GM12872 (cell line): ENCODE data around the gene SRCIN1.

Experiments used
- TF ChIP-seq, protein P1 (sequence below): IDR thresholded peaks from 3 replicates; pipeline ENCODE4 v1.5.1; 2011; ENCODE audit warnings: low read depth, mild to moderate bottlenecking, low read length, moderate library complexity; ENCODE audit not compliant: insufficient read depth

The SRCIN1 gene

GRCh38 chr17:38598995-38599394 is 6.8 kb downstream of the SRCIN1 start:
- TF ChIP-seq, protein P1, sequence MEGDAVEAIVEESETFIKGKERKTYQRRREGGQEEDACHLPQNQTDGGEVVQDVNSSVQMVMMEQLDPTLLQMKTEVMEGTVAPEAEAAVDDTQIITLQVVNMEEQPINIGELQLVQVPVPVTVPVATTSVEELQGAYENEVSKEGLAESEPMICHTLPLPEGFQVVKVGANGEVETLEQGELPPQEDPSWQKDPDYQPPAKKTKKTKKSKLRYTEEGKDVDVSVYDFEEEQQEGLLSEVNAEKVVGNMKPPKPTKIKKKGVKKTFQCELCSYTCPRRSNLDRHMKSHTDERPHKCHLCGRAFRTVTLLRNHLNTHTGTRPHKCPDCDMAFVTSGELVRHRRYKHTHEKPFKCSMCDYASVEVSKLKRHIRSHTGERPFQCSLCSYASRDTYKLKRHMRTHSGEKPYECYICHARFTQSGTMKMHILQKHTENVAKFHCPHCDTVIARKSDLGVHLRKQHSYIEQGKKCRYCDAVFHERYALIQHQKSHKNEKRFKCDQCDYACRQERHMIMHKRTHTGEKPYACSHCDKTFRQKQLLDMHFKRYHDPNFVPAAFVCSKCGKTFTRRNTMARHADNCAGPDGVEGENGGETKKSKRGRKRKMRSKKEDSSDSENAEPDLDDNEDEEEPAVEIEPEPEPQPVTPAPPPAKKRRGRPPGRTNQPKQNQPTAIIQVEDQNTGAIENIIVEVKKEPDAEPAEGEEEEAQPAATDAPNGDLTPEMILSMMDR, result no peak

- TF ChIP-seq, protein P1, result no peak
Observed at GRCh38 chr17:38598536-38598935, 7.2 kb downstream of the SRCIN1 start.

- TF ChIP-seq, protein P1, result no peak
Observed at GRCh38 chr17:38597375-38597774, 8.4 kb downstream of the SRCIN1 start.

GRCh38 chr17:38596651-38597050 is 9.1 kb downstream of the SRCIN1 start:
- TF ChIP-seq, protein P1, result no peak

- TF ChIP-seq, protein P1, result no peak
Observed at GRCh38 chr17:38595892-38596291, 9.9 kb downstream of the SRCIN1 start.

DNA sequence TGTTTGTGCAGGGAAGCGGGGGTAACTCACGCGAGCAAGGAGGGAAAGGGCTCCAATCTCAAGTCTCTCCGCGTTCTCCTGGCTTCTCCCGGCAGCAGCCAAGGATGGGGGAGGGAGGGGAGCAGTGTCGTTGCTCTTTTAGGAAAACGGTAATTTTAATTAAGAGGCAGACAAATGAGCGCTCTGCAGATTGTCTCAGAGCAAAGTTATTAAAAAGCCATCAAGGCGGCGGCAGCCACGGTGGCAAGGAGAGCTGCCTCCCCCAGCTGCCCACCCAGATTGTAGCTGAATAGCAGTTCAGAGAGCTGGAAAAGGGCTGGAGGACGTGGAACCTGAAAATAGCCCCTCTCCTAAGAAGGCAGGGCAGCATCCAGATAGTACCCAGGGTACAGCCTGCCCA is 11.6 kb downstream of the SRCIN1 start:
- TF ChIP-seq, protein P1, result no peak

GRCh38 chr17:38592487-38592886 is 13.3 kb downstream of the SRCIN1 start:
- TF ChIP-seq, protein P1, result no peak
